ENCODE results near the gene PKN1.
"Not testable (repeated sequence)": the region's sequence is repeated elsewhere in the genome, so short reads cannot be mapped to it uniquely, and the experiment has no call there.

The PKN1 gene

GRCh38 chr19:14394167-14394566 is 38.9 kb upstream of the PKN1 start:
- TF ChIP-seq CTCF (conservative IDR thresholded peaks at IDR 0.05; ENCODE audit: low read depth, low read length), result no peak
- DNase-seq (ENCODE audit: low read depth), result no peak
- no peak overlapping the region for H3K4me3 ChIP-seq (ENCODE audit: low read depth, low read length)

DNA sequence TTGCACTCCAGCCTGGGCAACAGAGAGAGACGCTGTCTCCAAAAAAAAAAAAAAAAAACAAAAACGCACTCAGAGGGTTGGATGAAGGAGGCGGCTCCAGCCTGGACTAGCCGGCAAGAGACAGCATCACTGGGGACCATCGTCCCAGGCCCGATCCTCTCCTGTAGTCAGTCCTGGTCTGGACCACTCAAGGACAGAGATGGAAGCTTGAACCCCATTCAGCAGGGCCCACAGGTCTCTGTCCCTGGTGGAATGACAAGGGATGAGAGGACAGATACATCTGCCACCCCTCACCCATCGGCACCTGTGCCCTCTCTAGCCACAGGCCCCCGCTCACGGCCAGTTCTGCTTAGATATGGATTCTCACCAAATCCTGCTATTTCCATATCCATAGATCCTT is 37.8 kb upstream of the PKN1 start:
- no peak for DNase-seq (ENCODE audit: low read depth)
- TF ChIP-seq CTCF (conservative IDR thresholded peaks at IDR 0.05; ENCODE audit: low read depth, low read length), result no peak
- H3K4me3 ChIP-seq (ENCODE audit: low read depth, low read length), result no peak overlapping the region

- no peak for TF ChIP-seq CTCF (conservative IDR thresholded peaks at IDR 0.05; ENCODE audit: low read depth, low read length)
- no peak overlapping the region for H3K4me3 ChIP-seq (ENCODE audit: low read depth, low read length)
- no peak for DNase-seq (ENCODE audit: low read depth)
Measured at GRCh38 chr19:14395710-14396336, 37.3 kb upstream of the PKN1 start.

GRCh38 chr19:14396730-14397129 is 36.4 kb upstream of the PKN1 start:
- not testable (repeated sequence) for DNase-seq (ENCODE audit: low read depth); H3K4me3 ChIP-seq (ENCODE audit: low read depth, low read length)

DNA sequence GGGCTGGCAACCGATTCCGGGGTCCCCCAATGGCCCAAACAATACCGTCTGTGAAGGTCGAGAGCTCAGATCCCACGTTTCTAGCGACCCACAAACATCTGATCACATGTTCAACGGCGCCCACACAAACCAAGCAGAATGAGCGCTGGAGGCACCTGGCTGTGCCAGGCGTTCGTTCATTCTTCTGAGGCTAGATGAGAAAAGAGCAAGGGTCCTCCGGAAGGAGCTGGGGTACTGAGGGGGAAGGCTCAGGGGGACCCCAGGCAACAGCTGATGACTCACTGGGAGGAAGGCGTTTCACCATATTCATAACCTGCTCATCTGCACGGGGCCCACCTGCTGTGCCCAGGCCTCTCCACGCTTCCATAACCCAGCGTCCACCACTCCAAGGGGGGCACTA is 35.9 kb upstream of the PKN1 start:
- DNase-seq (ENCODE audit: low read depth); H3K4me3 ChIP-seq (ENCODE audit: low read depth, low read length): not testable (repeated sequence)

GRCh38 chr19:14400951-14401431 is 32.1 kb upstream of the PKN1 start:
- no peak for DNase-seq (ENCODE audit: low read depth)
- no peak overlapping the region for H3K4me3 ChIP-seq (ENCODE audit: low read depth, low read length)
- no peak for TF ChIP-seq CTCF (conservative IDR thresholded peaks at IDR 0.05; ENCODE audit: low read depth, low read length)

DNA sequence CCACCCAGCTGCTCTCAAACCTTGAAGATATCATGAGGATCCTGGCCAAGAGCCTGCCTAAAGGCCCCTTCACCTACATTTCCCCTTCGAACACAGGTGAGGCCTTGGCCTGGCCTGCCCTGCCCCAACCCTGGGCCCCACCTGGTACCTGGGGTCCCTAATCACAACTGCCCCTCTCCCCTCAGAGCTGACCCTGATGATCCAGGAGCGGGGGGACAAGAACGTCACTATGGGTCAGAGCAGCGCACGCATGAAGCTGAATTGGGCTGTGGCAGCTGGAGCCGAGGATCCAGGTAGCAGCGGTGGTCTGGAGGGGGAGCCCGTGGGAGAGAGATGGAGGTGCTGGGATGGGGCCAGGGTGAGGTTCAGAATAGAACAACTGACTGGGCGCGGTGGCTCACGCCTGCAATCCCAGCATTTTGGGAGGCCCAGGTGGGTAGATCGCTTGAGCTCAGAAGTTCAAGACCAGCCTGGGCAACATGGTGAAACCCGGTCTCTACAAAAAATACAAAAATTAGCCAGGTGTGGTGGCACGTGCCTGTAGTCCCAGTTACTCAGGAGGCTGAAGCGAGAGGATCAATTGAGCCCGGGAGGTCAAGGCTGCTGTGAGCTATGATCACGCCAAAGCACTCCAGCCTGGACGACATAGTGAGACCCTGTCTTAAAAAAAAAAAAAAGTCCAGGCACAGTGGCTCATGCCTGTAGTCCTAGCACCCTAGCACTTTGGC is 31.5 kb upstream of the PKN1 start:
- H3K4me3 ChIP-seq (ENCODE audit: low read depth, low read length), result no peak overlapping the region
- TF ChIP-seq CTCF (conservative IDR thresholded peaks at IDR 0.05; ENCODE audit: low read depth, low read length), result no peak
- no peak for DNase-seq (ENCODE audit: low read depth)

Measured in choroid plexus epithelial cell (primary cell).